ENCODE data around the gene CCDC136. TPM values are rescaled to one million over a fixed set of nuclear protein-coding genes. Genes with fewer than 3 reads are reported as not detected.

CCDC136 gene
- total and polyA plus RNA-seq, 2 experiments from 2014 or later: 27.1 to 55.7 TPM

GRCh38 chr7:128778946-128779345 lies 12.8 kb upstream of the CCDC136 start (continued):
- TF ChIP-seq, protein P1, sequence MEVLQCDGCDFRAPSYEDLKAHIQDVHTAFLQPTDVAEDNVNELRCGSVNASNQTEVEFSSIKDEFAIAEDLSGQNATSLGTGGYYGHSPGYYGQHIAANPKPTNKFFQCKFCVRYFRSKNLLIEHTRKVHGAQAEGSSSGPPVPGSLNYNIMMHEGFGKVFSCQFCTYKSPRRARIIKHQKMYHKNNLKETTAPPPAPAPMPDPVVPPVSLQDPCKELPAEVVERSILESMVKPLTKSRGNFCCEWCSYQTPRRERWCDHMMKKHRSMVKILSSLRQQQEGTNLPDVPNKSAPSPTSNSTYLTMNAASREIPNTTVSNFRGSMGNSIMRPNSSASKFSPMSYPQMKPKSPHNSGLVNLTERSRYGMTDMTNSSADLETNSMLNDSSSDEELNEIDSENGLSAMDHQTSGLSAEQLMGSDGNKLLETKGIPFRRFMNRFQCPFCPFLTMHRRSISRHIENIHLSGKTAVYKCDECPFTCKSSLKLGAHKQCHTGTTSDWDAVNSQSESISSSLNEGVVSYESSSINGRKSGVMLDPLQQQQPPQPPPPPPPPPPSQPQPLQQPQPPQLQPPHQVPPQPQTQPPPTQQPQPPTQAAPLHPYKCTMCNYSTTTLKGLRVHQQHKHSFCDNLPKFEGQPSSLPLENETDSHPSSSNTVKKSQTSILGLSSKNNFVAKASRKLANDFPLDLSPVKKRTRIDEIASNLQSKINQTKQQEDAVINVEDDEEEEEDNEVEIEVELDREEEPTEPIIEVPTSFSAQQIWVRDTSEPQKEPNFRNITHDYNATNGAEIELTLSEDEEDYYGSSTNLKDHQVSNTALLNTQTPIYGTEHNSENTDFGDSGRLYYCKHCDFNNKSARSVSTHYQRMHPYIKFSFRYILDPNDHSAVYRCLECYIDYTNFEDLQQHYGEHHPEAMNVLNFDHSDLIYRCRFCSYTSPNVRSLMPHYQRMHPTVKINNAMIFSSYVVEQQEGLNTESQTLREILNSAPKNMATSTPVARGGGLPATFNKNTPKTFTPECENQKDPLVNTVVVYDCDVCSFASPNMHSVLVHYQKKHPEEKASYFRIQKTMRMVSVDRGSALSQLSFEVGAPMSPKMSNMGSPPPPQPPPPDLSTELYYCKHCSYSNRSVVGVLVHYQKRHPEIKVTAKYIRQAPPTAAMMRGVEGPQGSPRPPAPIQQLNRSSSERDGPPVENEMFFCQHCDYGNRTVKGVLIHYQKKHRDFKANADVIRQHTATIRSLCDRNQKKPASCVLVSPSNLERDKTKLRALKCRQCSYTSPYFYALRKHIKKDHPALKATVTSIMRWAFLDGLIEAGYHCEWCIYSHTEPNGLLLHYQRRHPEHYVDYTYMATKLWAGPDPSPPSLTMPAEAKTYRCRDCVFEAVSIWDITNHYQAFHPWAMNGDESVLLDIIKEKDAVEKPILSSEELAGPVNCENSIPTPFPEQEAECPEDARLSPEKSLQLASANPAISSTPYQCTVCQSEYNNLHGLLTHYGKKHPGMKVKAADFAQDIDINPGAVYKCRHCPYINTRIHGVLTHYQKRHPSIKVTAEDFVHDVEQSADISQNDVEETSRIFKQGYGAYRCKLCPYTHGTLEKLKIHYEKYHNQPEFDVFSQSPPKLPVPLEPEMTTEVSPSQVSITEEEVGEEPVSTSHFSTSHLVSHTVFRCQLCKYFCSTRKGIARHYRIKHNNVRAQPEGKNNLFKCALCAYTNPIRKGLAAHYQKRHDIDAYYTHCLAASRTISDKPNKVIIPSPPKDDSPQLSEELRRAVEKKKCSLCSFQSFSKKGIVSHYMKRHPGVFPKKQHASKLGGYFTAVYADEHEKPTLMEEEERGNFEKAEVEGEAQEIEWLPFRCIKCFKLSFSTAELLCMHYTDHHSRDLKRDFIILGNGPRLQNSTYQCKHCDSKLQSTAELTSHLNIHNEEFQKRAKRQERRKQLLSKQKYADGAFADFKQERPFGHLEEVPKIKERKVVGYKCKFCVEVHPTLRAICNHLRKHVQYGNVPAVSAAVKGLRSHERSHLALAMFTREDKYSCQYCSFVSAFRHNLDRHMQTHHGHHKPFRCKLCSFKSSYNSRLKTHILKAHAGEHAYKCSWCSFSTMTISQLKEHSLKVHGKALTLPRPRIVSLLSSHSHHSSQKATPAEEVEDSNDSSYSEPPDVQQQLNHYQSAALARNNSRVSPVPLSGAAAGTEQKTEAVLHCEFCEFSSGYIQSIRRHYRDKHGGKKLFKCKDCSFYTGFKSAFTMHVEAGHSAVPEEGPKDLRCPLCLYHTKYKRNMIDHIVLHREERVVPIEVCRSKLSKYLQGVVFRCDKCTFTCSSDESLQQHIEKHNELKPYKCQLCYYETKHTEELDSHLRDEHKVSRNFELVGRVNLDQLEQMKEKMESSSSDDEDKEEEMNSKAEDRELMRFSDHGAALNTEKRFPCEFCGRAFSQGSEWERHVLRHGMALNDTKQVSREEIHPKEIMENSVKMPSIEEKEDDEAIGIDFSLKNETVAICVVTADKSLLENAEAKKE (CRISPR knock-in tag; IDR thresholded peaks at IDR 0.05): no peak

- H3K36me3 Mint-ChIP-seq (ENCODE audit: low read depth): peaks cover 7% of the 10 kb centered on the region; the same call in 1 of the 3 replicates
- no peak overlapping the region for H3K27ac ChIP-seq (ENCODE audit: low read depth)
- H2AFZ ChIP-seq: no peak overlapping the region
- H3F3A ChIP-seq (replicated peaks; ENCODE audit: low read depth): 0 out of 2 replicates have a peak, but pooled peaks cover 3% of the 10 kb centered on the region
- ATAC-seq (no peak), DNase-seq (ENCODE audit: low spot score) (no peak)
- H3K4me2 ChIP-seq: no peak overlapping the region
- H3K27ac Mint-ChIP-seq: no peak overlapping the region
- H3K27me3 Mint-ChIP-seq (ENCODE audit: insufficient read depth, low read depth, poor library complexity): peaks cover 11% of the 10 kb centered on the region
- H3K4me1 Mint-ChIP-seq: peaks cover 12% of the 10 kb centered on the region
- no peak overlapping the region for H3K4me3 ChIP-seq
- no peaks in the 10 kb centered on the region for H3K9me2 ChIP-seq (ENCODE audit: insufficient read depth)
- H3K9me3 Mint-ChIP-seq: peaks cover 27% of the 10 kb centered on the region
- no peaks in the 10 kb centered on the region for H3K27me3 ChIP-seq (ENCODE audit: insufficient read depth)
- no peaks in the 10 kb centered on the region for H4K20me1 ChIP-seq (replicated peaks; ENCODE audit: insufficient read depth)
- no peak overlapping the region for H3K4me3 Mint-ChIP-seq
- no peaks in the 10 kb centered on the region for H3K36me3 ChIP-seq (ENCODE audit: insufficient read depth)
- no peaks in the 10 kb centered on the region for H3K79me2 ChIP-seq (replicated peaks; ENCODE audit: insufficient read depth)
- no peaks in the 10 kb centered on the region for H3K4me1 ChIP-seq (ENCODE audit: insufficient read depth)
- TF ChIP-seq NANOG (IDR thresholded peaks at IDR 0.05; ENCODE audit: borderline replicate concordance): no peak
- no peak for TF ChIP-seq CREB1 (CRISPR knock-in tag; IDR thresholded peaks at IDR 0.05; ENCODE audit: low read depth)
- no peak for TF ChIP-seq POLR2AphosphoS5 (IDR thresholded peaks at IDR 0.05; ENCODE audit: low read depth)
- TF ChIP-seq ETS1 (IDR thresholded peaks at IDR 0.05): no peak
- no peak for TF ChIP-seq ZNF114 (CRISPR knock-in tag; IDR thresholded peaks at IDR 0.05)
- no peak for TF ChIP-seq STAT1 (IDR thresholded peaks at IDR 0.05; ENCODE audit: unreplicated experiment)
- TF ChIP-seq EZH2phosphoT487 (IDR thresholded peaks at IDR 0.05; ENCODE audit: unreplicated experiment): no peak
- TF ChIP-seq, protein P2, sequence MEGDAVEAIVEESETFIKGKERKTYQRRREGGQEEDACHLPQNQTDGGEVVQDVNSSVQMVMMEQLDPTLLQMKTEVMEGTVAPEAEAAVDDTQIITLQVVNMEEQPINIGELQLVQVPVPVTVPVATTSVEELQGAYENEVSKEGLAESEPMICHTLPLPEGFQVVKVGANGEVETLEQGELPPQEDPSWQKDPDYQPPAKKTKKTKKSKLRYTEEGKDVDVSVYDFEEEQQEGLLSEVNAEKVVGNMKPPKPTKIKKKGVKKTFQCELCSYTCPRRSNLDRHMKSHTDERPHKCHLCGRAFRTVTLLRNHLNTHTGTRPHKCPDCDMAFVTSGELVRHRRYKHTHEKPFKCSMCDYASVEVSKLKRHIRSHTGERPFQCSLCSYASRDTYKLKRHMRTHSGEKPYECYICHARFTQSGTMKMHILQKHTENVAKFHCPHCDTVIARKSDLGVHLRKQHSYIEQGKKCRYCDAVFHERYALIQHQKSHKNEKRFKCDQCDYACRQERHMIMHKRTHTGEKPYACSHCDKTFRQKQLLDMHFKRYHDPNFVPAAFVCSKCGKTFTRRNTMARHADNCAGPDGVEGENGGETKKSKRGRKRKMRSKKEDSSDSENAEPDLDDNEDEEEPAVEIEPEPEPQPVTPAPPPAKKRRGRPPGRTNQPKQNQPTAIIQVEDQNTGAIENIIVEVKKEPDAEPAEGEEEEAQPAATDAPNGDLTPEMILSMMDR (conservative IDR thresholded peaks at IDR 0.05; ENCODE audit: low read depth in 2 of 2): no peak
- TF ChIP-seq JUNB (IDR thresholded peaks at IDR 0.05; ENCODE audit: unreplicated experiment): no peak
- TF ChIP-seq EZH2 (IDR thresholded peaks at IDR 0.05; ENCODE audit: low read depth, unreplicated experiment): no peak
- TF ChIP-seq ZNF331 (CRISPR knock-in tag; IDR thresholded peaks at IDR 0.05; ENCODE audit: low read depth): no peak
- TF ChIP-seq, protein P3, sequence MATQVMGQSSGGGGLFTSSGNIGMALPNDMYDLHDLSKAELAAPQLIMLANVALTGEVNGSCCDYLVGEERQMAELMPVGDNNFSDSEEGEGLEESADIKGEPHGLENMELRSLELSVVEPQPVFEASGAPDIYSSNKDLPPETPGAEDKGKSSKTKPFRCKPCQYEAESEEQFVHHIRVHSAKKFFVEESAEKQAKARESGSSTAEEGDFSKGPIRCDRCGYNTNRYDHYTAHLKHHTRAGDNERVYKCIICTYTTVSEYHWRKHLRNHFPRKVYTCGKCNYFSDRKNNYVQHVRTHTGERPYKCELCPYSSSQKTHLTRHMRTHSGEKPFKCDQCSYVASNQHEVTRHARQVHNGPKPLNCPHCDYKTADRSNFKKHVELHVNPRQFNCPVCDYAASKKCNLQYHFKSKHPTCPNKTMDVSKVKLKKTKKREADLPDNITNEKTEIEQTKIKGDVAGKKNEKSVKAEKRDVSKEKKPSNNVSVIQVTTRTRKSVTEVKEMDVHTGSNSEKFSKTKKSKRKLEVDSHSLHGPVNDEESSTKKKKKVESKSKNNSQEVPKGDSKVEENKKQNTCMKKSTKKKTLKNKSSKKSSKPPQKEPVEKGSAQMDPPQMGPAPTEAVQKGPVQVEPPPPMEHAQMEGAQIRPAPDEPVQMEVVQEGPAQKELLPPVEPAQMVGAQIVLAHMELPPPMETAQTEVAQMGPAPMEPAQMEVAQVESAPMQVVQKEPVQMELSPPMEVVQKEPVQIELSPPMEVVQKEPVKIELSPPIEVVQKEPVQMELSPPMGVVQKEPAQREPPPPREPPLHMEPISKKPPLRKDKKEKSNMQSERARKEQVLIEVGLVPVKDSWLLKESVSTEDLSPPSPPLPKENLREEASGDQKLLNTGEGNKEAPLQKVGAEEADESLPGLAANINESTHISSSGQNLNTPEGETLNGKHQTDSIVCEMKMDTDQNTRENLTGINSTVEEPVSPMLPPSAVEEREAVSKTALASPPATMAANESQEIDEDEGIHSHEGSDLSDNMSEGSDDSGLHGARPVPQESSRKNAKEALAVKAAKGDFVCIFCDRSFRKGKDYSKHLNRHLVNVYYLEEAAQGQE (IDR thresholded peaks at IDR 0.05; ENCODE audit: unreplicated experiment): no peak
These were observed 10.6 kb upstream of the CCDC136 start for GRCh38 chr7:128781126-128781525.

Data from GM23338 (cell line).